ENCODE data around the gene LRIG2. TPM values are rescaled to one million over a fixed set of nuclear protein-coding genes. Genes with fewer than 3 reads are reported as not detected.

Gene LRIG2
- total RNA-seq, 1 experiment from 2014 or later: 22.5 TPM

DNA sequence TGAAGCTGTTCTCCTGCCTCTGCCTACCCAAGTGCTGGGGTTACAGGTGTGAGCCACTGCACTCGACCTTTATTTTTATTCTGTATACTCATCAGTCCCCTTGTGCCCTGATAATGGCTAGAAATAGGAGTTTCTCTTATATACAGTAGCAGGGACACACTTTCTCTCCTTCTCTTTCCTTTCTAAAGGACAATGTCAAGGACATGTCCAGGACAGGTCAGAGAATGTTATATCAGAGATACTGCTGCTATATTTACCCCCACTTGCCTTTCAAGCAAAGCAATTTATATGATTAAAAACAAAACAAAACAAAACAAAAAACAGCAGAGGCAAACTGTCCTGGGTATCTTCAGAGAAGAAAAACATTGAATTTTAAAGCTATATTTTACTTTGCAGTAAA, 43.2 kb upstream of the LRIG2 start:
- ChIA-PET POLR2A (no interaction called here), CTCF (interaction anchor here (2.8 kb wide), 1 partner anchor 13 kb away, joined by 10 read pairs; no protein-coding TSS in a partner anchor)
- TF ChIP-seq ATF3 (CRISPR knock-in tag; conservative IDR thresholded peaks at IDR 0.05) (no peak), FOXP4 (CRISPR knock-in tag; IDR thresholded peaks at IDR 0.05) (no peak), JUN (CRISPR knock-in tag; IDR thresholded peaks at IDR 0.05) (no peak), CDX4 (CRISPR knock-in tag; IDR thresholded peaks at IDR 0.05; ENCODE audit: borderline replicate concordance) (no peak), ZNF512 (CRISPR knock-in tag; IDR thresholded peaks at IDR 0.05; ENCODE audit: borderline replicate concordance) (no peak), FOXJ3 (CRISPR knock-in tag; IDR thresholded peaks at IDR 0.05; ENCODE audit: borderline replicate concordance) (no peak), ZNF416 (CRISPR knock-in tag; IDR thresholded peaks at IDR 0.05) (no peak), TEAD1 (CRISPR knock-in tag; IDR thresholded peaks at IDR 0.05) (no peak), AFF4 (CRISPR knock-in tag; IDR thresholded peaks at IDR 0.05; ENCODE audit: borderline replicate concordance) (no peak), JAZF1 (CRISPR knock-in tag; IDR thresholded peaks at IDR 0.05) (no peak), ESRRA (CRISPR knock-in tag; IDR thresholded peaks at IDR 0.05; ENCODE audit: borderline replicate concordance) (no peak), TCF7 (CRISPR knock-in tag; IDR thresholded peaks at IDR 0.05; ENCODE audit: low read depth) (no peak), E2F1 (CRISPR knock-in tag; IDR thresholded peaks at IDR 0.05) (no peak), NFATC4 (CRISPR knock-in tag; IDR thresholded peaks at IDR 0.05) (no peak), MXD4 (CRISPR knock-in tag; IDR thresholded peaks at IDR 0.05; ENCODE audit: borderline replicate concordance) (no peak), E2F5 (CRISPR knock-in tag; IDR thresholded peaks at IDR 0.05) (no peak), ZNF317 (CRISPR knock-in tag; IDR thresholded peaks at IDR 0.05; ENCODE audit: borderline replicate concordance, low read depth) (no peak)
- TF ChIP-seq, protein P1, sequence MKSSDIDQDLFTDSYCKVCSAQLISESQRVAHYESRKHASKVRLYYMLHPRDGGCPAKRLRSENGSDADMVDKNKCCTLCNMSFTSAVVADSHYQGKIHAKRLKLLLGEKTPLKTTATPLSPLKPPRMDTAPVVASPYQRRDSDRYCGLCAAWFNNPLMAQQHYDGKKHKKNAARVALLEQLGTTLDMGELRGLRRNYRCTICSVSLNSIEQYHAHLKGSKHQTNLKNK (CRISPR knock-in tag; IDR thresholded peaks at IDR 0.05): no peak
- TF ChIP-seq, protein P2, sequence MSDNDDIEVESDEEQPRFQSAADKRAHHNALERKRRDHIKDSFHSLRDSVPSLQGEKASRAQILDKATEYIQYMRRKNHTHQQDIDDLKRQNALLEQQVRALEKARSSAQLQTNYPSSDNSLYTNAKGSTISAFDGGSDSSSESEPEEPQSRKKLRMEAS (CRISPR knock-in tag; IDR thresholded peaks at IDR 0.05): no peak
- TF ChIP-seq, protein P3, sequence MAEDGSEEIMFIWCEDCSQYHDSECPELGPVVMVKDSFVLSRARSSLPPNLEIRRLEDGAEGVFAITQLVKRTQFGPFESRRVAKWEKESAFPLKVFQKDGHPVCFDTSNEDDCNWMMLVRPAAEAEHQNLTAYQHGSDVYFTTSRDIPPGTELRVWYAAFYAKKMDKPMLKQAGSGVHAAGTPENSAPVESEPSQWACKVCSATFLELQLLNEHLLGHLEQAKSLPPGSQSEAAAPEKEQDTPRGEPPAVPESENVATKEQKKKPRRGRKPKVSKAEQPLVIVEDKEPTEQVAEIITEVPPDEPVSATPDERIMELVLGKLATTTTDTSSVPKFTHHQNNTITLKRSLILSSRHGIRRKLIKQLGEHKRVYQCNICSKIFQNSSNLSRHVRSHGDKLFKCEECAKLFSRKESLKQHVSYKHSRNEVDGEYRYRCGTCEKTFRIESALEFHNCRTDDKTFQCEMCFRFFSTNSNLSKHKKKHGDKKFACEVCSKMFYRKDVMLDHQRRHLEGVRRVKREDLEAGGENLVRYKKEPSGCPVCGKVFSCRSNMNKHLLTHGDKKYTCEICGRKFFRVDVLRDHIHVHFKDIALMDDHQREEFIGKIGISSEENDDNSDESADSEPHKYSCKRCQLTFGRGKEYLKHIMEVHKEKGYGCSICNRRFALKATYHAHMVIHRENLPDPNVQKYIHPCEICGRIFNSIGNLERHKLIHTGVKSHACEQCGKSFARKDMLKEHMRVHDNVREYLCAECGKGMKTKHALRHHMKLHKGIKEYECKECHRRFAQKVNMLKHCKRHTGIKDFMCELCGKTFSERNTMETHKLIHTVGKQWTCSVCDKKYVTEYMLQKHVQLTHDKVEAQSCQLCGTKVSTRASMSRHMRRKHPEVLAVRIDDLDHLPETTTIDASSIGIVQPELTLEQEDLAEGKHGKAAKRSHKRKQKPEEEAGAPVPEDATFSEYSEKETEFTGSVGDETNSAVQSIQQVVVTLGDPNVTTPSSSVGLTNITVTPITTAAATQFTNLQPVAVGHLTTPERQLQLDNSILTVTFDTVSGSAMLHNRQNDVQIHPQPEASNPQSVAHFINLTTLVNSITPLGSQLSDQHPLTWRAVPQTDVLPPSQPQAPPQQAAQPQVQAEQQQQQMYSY (CRISPR knock-in tag; IDR thresholded peaks at IDR 0.05): no peak
- Mint-ChIP-seq H3K9me3 (no peaks in the 10 kb centered on the region), H3K4me3 (no peak overlapping the region), H3K27ac (no peak overlapping the region), H3K36me3 (no peaks in the 10 kb centered on the region), H3K27me3 (ENCODE audit: low read depth) (no peaks in the 10 kb centered on the region), H3K4me1 (peaks cover 51% of the 10 kb centered on the region)
- DNase-seq (ENCODE audit: low spot score) (no peak), ATAC-seq (no peak)

All from WTC11 (cell line).